HuH-7.5 (cell line): ENCODE measurements around the gene CARM1.

Experiments
- DNase-seq: peaks from one replicate; pipeline ENCODE4 v3.0.0; 2011; ENCODE audit warnings: low spot score

The CARM1 gene

GRCh38 chr19:10907925-10908324 is 36.6 kb downstream of the CARM1 start:
- DNase-seq: no peak

GRCh38 chr19:10908380-10908960 is 37.1 kb downstream of the CARM1 start:
- no peak for DNase-seq

- DNase-seq: no peak
Observed at GRCh38 chr19:10911579-10912363, 40.4 kb downstream of the CARM1 start.

GRCh38 chr19:10912619-10913018 is 41.3 kb downstream of the CARM1 start:
- no peak for DNase-seq

GRCh38 chr19:10913716-10914340 is 42.5 kb downstream of the CARM1 start:
- no peak for DNase-seq

GRCh38 chr19:10915130-10916091 is 44.1 kb downstream of the CARM1 start:
- DNase-seq: no peak

GRCh38 chr19:10916602-10917001 is 45.2 kb downstream of the CARM1 start:
- no peak for DNase-seq

GRCh38 chr19:10918359-10918758 is 47.0 kb downstream of the CARM1 start:
- no peak for DNase-seq

GRCh38 chr19:10919352-10920287 is 48.3 kb downstream of the CARM1 start:
- DNase-seq: no peak

- DNase-seq: no peak
Observed at GRCh38 chr19:10920288-10920655, 48.9 kb downstream of the CARM1 start.

- no peak for DNase-seq
Observed at GRCh38 chr19:10920781-10921180, 49.4 kb downstream of the CARM1 start.

- DNase-seq: no peak
Observed at GRCh38 chr19:10921199-10921909, 50.0 kb downstream of the CARM1 start.

GRCh38 chr19:10921910-10922637 is 50.7 kb downstream of the CARM1 start:
- DNase-seq: no peak

- no peak for DNase-seq
Observed at GRCh38 chr19:10922638-10923014, 51.3 kb downstream of the CARM1 start.

GRCh38 chr19:10923260-10924112 is 52.1 kb downstream of the CARM1 start:
- no peak for DNase-seq

GRCh38 chr19:10924597-10924996 is 53.2 kb downstream of the CARM1 start:
- DNase-seq: no peak

GRCh38 chr19:10927730-10928562 is 56.6 kb downstream of the CARM1 start:
- no peak for DNase-seq
